ENCODE measurements around the gene LY86. TPM values are rescaled to one million over a fixed set of nuclear protein-coding genes. Genes with fewer than 3 reads are reported as not detected.

The LY86 gene
- total RNA-seq, 2 donors from 2014 or later: 0.82 to 5.2 TPM

DNA sequence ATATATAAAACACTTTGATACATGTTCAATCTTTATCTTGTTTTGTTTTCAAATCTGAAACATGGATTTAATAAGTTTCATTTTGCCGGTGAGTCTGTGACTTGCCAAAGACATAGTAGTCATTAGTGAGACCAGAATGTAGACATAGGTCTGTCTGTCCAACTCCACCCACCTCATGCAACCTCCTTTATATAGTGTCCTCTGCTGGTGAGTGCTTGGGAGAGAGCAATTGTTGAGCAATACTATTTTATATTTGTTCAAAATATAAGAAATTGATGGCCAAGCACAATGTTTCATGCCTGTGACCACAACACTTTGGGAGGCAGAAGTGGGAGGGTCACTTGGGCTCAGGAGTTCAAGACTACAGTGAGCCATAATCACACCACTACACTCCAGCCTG, 10.8 kb upstream of the LY86 start:
- no peak for TF ChIP-seq CTCF (IDR thresholded peaks at IDR 0.05)
- no peaks in the 10 kb centered on the region for H3K27me3 ChIP-seq
- H3K4me3 ChIP-seq: no peak overlapping the region
- no peak overlapping the region for H3K27ac ChIP-seq
- no peaks in the 10 kb centered on the region for H3K36me3 ChIP-seq
- DNase-seq (ENCODE audit: low spot score): no peak
- no peaks in the 10 kb centered on the region for H3K4me1 ChIP-seq
- peaks cover 0 to 28% of the 10 kb centered on the region in 2 donors for H3K9me3 ChIP-seq

- H3K9me3 ChIP-seq: peaks cover 0 to 22% of the 10 kb centered on the region in 2 donors
- DNase-seq (ENCODE audit: low spot score): no peak
- no peak overlapping the region for H3K27ac ChIP-seq
- H3K4me3 ChIP-seq: no peak overlapping the region
- no peaks in the 10 kb centered on the region for H3K27me3 ChIP-seq
- no peaks in the 10 kb centered on the region for H3K4me1 ChIP-seq
- no peak for TF ChIP-seq CTCF (IDR thresholded peaks at IDR 0.05)
- H3K36me3 ChIP-seq: no peaks in the 10 kb centered on the region
These were observed 9.2 kb upstream of the LY86 start for GRCh38 chr6:6579281-6579680.

GRCh38 chr6:6580225-6580856, 8.2 kb upstream of the LY86 start:
- no peak overlapping the region for H3K27ac ChIP-seq
- TF ChIP-seq CTCF (IDR thresholded peaks at IDR 0.05): no peak
- no peak for DNase-seq (ENCODE audit: low spot score)
- no peaks in the 10 kb centered on the region for H3K4me1 ChIP-seq
- H3K4me3 ChIP-seq: no peak overlapping the region
- peaks cover 0 to 11% of the 10 kb centered on the region in 2 donors for H3K9me3 ChIP-seq
- H3K27me3 ChIP-seq: no peaks in the 10 kb centered on the region
- no peaks in the 10 kb centered on the region for H3K36me3 ChIP-seq

DNA sequence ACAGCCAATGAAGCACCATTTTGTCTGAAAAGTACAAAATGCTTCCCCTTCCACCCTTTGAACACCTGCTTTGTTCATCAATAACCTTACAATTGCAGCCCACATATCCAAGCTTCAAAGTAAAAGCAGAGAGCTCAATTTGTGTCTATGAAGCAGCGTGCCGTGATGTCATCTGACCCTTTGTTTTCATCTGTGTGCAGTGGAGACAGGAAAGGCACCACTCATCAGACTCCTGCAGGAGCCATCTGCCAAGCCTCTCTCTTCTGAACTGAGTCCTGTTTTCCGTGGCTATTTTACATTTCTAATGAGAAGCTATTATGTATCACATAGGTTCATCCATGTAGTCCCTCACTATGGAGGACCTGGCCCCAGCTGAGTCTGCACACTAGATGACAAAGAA, 7.5 kb upstream of the LY86 start:
- no peaks in the 10 kb centered on the region for H3K36me3 ChIP-seq
- peaks cover 0 to 8% of the 10 kb centered on the region in 2 donors for H3K9me3 ChIP-seq
- no peaks in the 10 kb centered on the region for H3K27me3 ChIP-seq
- H3K27ac ChIP-seq: no peak overlapping the region
- no peaks in the 10 kb centered on the region for H3K4me1 ChIP-seq
- TF ChIP-seq CTCF (IDR thresholded peaks at IDR 0.05): no peak
- DNase-seq (ENCODE audit: low spot score): no peak
- no peak overlapping the region for H3K4me3 ChIP-seq

- no peak overlapping the region for H3K4me3 ChIP-seq
- H3K36me3 ChIP-seq: no peaks in the 10 kb centered on the region
- H3K27ac ChIP-seq: no peak overlapping the region
- no peak for DNase-seq (ENCODE audit: low spot score)
- H3K27me3 ChIP-seq: no peaks in the 10 kb centered on the region
- H3K9me3 ChIP-seq: no peaks in the 10 kb centered on the region
- no peaks in the 10 kb centered on the region for H3K4me1 ChIP-seq
- TF ChIP-seq CTCF (IDR thresholded peaks at IDR 0.05): no peak
These were observed 6.4 kb upstream of the LY86 start for GRCh38 chr6:6582131-6582530.

GRCh38 chr6:6583836-6584235, 4.7 kb upstream of the LY86 start:
- TF ChIP-seq CTCF (IDR thresholded peaks at IDR 0.05): no peak
- DNase-seq (ENCODE audit: low spot score): no peak
- Histone ChIP-seq H3K4me3 (no peak overlapping the region), H3K4me1 (peaks cover 0 to 12% of the 10 kb centered on the region in 2 donors), H3K9me3 (no peaks in the 10 kb centered on the region), H3K27me3 (no peaks in the 10 kb centered on the region), H3K36me3 (no peaks in the 10 kb centered on the region), H3K27ac (no peak overlapping the region)

All from right atrium auricular region (tissue), 2 donors.